PC-3 (cell line): Measurements from ENCODE around the gene CASK. TPM values are rescaled to one million over a fixed set of nuclear protein-coding genes. Genes with fewer than 3 reads are reported as not detected.
A peak's percentile ranks its signal among the peaks of the same experiment; 100 is the strongest.

Experiments
- ATAC-seq: fragments of 200-7000 bp; cut with Tn5 transposase; 2 replicates; pipeline ENCODE4 v1.9.1; 2020; ENCODE audit warnings: mild to moderate bottlenecking, moderate library complexity
- BruUV-seq: library from RNA; stranded (reverse); fragments of 400-500 nt; replicated peaks from 2 replicates; lab custom pipeline; 2021; lab: Mats Ljungman, UMichigan
- CTCF ChIA-PET: fragments of 300-600 bp; sonication (Branson Sonifier 250); formaldehyde crosslinking; loops from one replicate; lab custom pipeline; 2022; ENCODE audit warnings: antibody characterized with exemption; lab: Charles Lee
- POLR2A ChIA-PET: fragments of 300-600 bp; sonication (Branson Sonifier 250); formaldehyde crosslinking; loops from one replicate; lab custom pipeline; 2022; ENCODE audit warnings: antibody characterized with exemption; ENCODE audit not compliant: unreplicated experiment; lab: Charles Lee
- DNase-seq: peaks from one replicate; pipeline ENCODE4 v3.0.0-alpha.2; 2015
- H2AFZ ChIP-seq: fragments of 300-600 bp; sonication (generic); 2 replicates; pipeline ENCODE4 v1.6.0; 2016; ENCODE audit warnings: antibody characterized with exemption, low read length
- H3F3A ChIP-seq: fragments of 300-600 bp; sonication (generic); one replicate; pipeline ENCODE4 v1.6.0; 2017; ENCODE audit warnings: antibody characterized with exemption, low read length, control low read depth, mild to moderate bottlenecking; ENCODE audit not compliant: unreplicated experiment
- H3K27ac ChIP-seq: fragments of 300-600 bp; sonication (generic); 2 replicates; pipeline ENCODE4 v1.5.1; 2016; ENCODE audit warnings: mild to moderate bottlenecking, low read length
- H3K27me3 ChIP-seq: fragments of 300-600 bp; sonication (generic); 2 replicates; pipeline ENCODE4 v1.6.1; 2016; ENCODE audit warnings: low read length, mixed read lengths
- H3K36me3 ChIP-seq: fragments of 300-600 bp; sonication (generic); 2 replicates; pipeline ENCODE4 v1.6.1; 2016; ENCODE audit warnings: low read depth, mixed run types, low read length, mixed read lengths
- H3K4me1 ChIP-seq: fragments of 300-600 bp; sonication (generic); 2 replicates; pipeline ENCODE4 v1.5.1; 2016; ENCODE audit warnings: low read length; ENCODE audit not compliant: insufficient read depth
- H3K4me2 ChIP-seq: fragments of 300-600 bp; sonication (generic); 2 replicates; pipeline ENCODE4 v1.6.0; 2016; ENCODE audit warnings: low read length
- H3K4me3 ChIP-seq: fragments of 300-600 bp; sonication (generic); 2 replicates; pipeline ENCODE4 v1.5.1; 2016; ENCODE audit warnings: mild to moderate bottlenecking, low read length, mixed read lengths
- H3K79me2 ChIP-seq: fragments of 300-600 bp; sonication (generic); 2 replicates; pipeline ENCODE4 v1.6.1; 2017; ENCODE audit warnings: low read length, mixed read lengths
- H3K9ac ChIP-seq: fragments of 300-600 bp; sonication (generic); 2 replicates; pipeline ENCODE4 v1.6.0; 2016; ENCODE audit warnings: mild to moderate bottlenecking, low read length
- H3K9me2 ChIP-seq: fragments of 300-600 bp; sonication (generic); replicated peaks from 2 replicates; pipeline ENCODE4 v1.6.1; 2016; ENCODE audit warnings: mixed run types, low read length, mixed read lengths
- H3K9me3 ChIP-seq: fragments of 300-600 bp; sonication (generic); 2 replicates; pipeline ENCODE4 v1.6.1; 2016; ENCODE audit warnings: low read length, mixed read lengths
- H4K20me1 ChIP-seq: fragments of 300-600 bp; sonication (generic); 2 replicates; pipeline ENCODE4 v1.6.1; 2016; ENCODE audit warnings: low read length, mixed read lengths
- CTCF ChIP-seq: fragments of 300-600 bp; sonication (generic); conservative IDR thresholded peaks from 2 replicates; pipeline ENCODE4 v1.5.1; 2017; ENCODE audit warnings: antibody characterized with exemption, low read depth, mild to moderate bottlenecking, low read length
- EZH2 ChIP-seq: fragments of 300-600 bp; sonication (generic); IDR thresholded peaks from one replicate; pipeline ENCODE4 v1.6.1; 2017; ENCODE audit warnings: antibody characterized with exemption, mild to moderate bottlenecking, low read length; ENCODE audit not compliant: unreplicated experiment
- EZH2phosphoT487 ChIP-seq: fragments of 300-600 bp; sonication (generic); IDR thresholded peaks from 2 replicates; pipeline ENCODE4 v1.6.1; 2018; ENCODE audit warnings: mild to moderate bottlenecking, antibody characterized with exemption, low read length, borderline replicate concordance
- intact Hi-C: fragments of 100-400 bp; cut with micrococcal nuclease; formaldehyde crosslinking; loops from 2 replicates; pipeline ENCODE4 v1.9.0; 2023
- total RNA-seq: library from RNA; depleted of rRNA; stranded (reverse); fragments of >200 nt; gene quantifications from 2 replicates; pipeline ENCODE4 v1.2.3, GENCODE V29; 2014

The CASK gene
- total RNA-seq, 1 experiment from 2014 or later, result 21.4 TPM

- Histone ChIP-seq H3K27ac (no peak overlapping the region), H3K4me3 (no peak overlapping the region), H3K4me1 (peaks cover 9% of the 10 kb centered on the region), H3K4me2 (no peak overlapping the region), H3K9ac (no peak overlapping the region), H3K27me3 (no peaks in the 10 kb centered on the region), H2AFZ (no peak overlapping the region), H4K20me1 (no peaks in the 10 kb centered on the region), H3F3A (no peaks in the 10 kb centered on the region), H3K9me2 (no peaks in the 10 kb centered on the region), H3K9me3 (no peaks in the 10 kb centered on the region), H3K79me2 (no peaks in the 10 kb centered on the region), H3K36me3 (no peaks in the 10 kb centered on the region)
- no peak for TF ChIP-seq EZH2
- no peak for TF ChIP-seq EZH2phosphoT487
- TF ChIP-seq CTCF, result no peak
- ATAC-seq (no peak), DNase-seq (no peak)
- no TSS peak for BruUV-seq
- ChIA-PET CTCF (no interaction called here), POLR2A (no interaction called here)
- intact Hi-C loops, result no loop called here
Observed at GRCh38 chrX:41671082-41671481, 252.3 kb downstream of the CASK start.

GRCh38 chrX:41670112-41670511 is 253.2 kb downstream of the CASK start:
- POLR2A ChIA-PET, result no interaction called here
- H3K36me3 ChIP-seq, result no peaks in the 10 kb centered on the region
- intact Hi-C loops, result no loop called here
- no peak overlapping the region for H3K4me2 ChIP-seq
- TF ChIP-seq EZH2phosphoT487, result no peak
- no peak for TF ChIP-seq CTCF
- no peak for TF ChIP-seq EZH2
- no peaks in the 10 kb centered on the region for H4K20me1 ChIP-seq
- CTCF ChIA-PET, result no interaction called here
- H3K27ac ChIP-seq, result no peak overlapping the region
- H3K9me2 ChIP-seq, result no peaks in the 10 kb centered on the region
- H3K9me3 ChIP-seq, result no peaks in the 10 kb centered on the region
- H3K4me1 ChIP-seq, result peaks cover 9% of the 10 kb centered on the region
- ATAC-seq (no peak), DNase-seq (no peak)
- no peak overlapping the region for H2AFZ ChIP-seq
- no TSS peak for BruUV-seq
- H3K4me3 ChIP-seq, result no peak overlapping the region
- H3K9ac ChIP-seq, result no peak overlapping the region
- H3F3A ChIP-seq, result no peaks in the 10 kb centered on the region
- H3K79me2 ChIP-seq, result no peaks in the 10 kb centered on the region
- no peaks in the 10 kb centered on the region for H3K27me3 ChIP-seq

GRCh38 chrX:41667631-41668030 is 255.7 kb downstream of the CASK start:
- peaks cover 9% of the 10 kb centered on the region for H3K4me1 ChIP-seq
- no peaks in the 10 kb centered on the region for H3K27me3 ChIP-seq
- H3F3A ChIP-seq, result no peaks in the 10 kb centered on the region
- H3K4me2 ChIP-seq, result 0 out of 2 replicates have a peak overlapping the region, but pooled peaks have one; percentile 10
- ChIA-PET POLR2A (no interaction called here), CTCF (no interaction called here)
- no peaks in the 10 kb centered on the region for H3K79me2 ChIP-seq
- DNase-seq (peak; percentile 43), ATAC-seq (peak; percentile 83)
- H2AFZ ChIP-seq, result no peak overlapping the region
- no peak overlapping the region for H3K4me3 ChIP-seq
- H4K20me1 ChIP-seq, result no peaks in the 10 kb centered on the region
- TF ChIP-seq EZH2phosphoT487 (no peak), CTCF (no peak), EZH2 (no peak)
- no peaks in the 10 kb centered on the region for H3K9me3 ChIP-seq
- no peak overlapping the region for H3K9ac ChIP-seq
- no peaks in the 10 kb centered on the region for H3K9me2 ChIP-seq
- no peak overlapping the region for H3K27ac ChIP-seq
- intact Hi-C loops, result no loop called here
- no peaks in the 10 kb centered on the region for H3K36me3 ChIP-seq
- no TSS peak for BruUV-seq
